Neural progenitor cell (in vitro differentiated cells): ENCODE measurements around the gene WIZ.

Experiments
- CTCF ChIP-seq: fragments of 200-600 bp; sonication (generic); IDR thresholded peaks from 2 replicates; pipeline ENCODE4 v1.5.1; 2017; ENCODE audit warnings: antibody characterized with exemption, mild to moderate bottlenecking
- EZH2 ChIP-seq: fragments of 200-600 bp; sonication (generic); IDR thresholded peaks from 2 replicates; pipeline ENCODE4 v1.6.1; 2017; ENCODE audit warnings: antibody characterized with exemption, mild to moderate bottlenecking, moderate library complexity
- EZH2phosphoT487 ChIP-seq: fragments of 200-600 bp; sonication (generic); IDR thresholded peaks from 2 replicates; pipeline ENCODE4 v1.6.1; 2017; ENCODE audit warnings: antibody characterized with exemption

DNA sequence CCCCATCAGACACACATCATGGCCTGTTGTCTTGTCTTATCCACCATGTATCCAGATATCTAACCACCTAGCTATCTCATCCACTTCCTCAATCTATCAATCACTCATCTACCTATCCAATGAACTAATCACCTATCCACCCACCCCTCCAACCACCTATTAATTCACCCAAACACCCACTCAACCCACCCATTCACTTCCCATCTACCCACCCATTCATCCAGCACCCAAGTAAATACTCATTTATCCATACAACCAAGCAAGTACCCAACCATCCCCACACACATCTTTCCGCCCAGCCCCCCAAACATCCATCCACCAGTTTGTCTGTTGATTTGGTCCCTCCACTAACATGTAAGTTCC lies 753 bp upstream of the WIZ start:
- no peak for TF ChIP-seq CTCF
- TF ChIP-seq EZH2phosphoT487 = no peak
- no peak for TF ChIP-seq EZH2
